Chondrocyte (in vitro differentiated cells): ENCODE measurements around the gene LRIG3. TPM values are rescaled to one million over a fixed set of nuclear protein-coding genes. Genes with fewer than 3 reads are reported as not detected.

Source experiments
- DNase-seq: peaks from one replicate; pipeline ENCODE4 v3.0.0; 2021; ENCODE audit warnings: mixed read lengths, low spot score
- H3K27ac Mint-ChIP-seq: one replicate; pipeline ENCODE4 v1.8.0; 2021; ENCODE audit warnings: mild to moderate bottlenecking, moderate library complexity, mixed read lengths; ENCODE audit not compliant: unreplicated experiment
- H3K27me3 Mint-ChIP-seq: 2 replicates; pipeline ENCODE4 v1.8.0; 2021; ENCODE audit warnings: low read depth, mixed read lengths
- H3K36me3 Mint-ChIP-seq: 2 replicates; pipeline ENCODE4 v1.8.0; 2021; ENCODE audit warnings: low read depth, mixed read lengths
- H3K4me1 Mint-ChIP-seq: 2 replicates; pipeline ENCODE4 v1.8.0; 2021; ENCODE audit warnings: low read depth, mild to moderate bottlenecking, mixed read lengths
- H3K4me3 Mint-ChIP-seq: one replicate; pipeline ENCODE4 v1.8.0; 2021; ENCODE audit warnings: mild to moderate bottlenecking, moderate library complexity, mixed read lengths; ENCODE audit not compliant: unreplicated experiment
- H3K9me3 Mint-ChIP-seq: 2 replicates; pipeline ENCODE4 v1.8.0; 2021; ENCODE audit warnings: low read depth, mixed read lengths
- CTCF ChIP-seq: fragments of 200-600 bp; sonication (generic); IDR thresholded peaks from 2 replicates; pipeline ENCODE4 v1.5.0; 2021; ENCODE audit warnings: antibody characterized with exemption, mild to moderate bottlenecking, moderate library complexity
- total RNA-seq: library from RNA; stranded (reverse); gene quantifications from 3 replicates; pipeline ENCODE4 v1.2.1, GENCODE V29; 2021

LRIG3 gene
- total RNA-seq, 1 donor from 2014 or later: 85.8 TPM

GRCh38 chr12:58886474-58886873, 33.8 kb downstream of the LRIG3 start:
- Mint-ChIP-seq H3K4me3 (no peak overlapping the region), H3K4me1 (peaks cover 80% of the 10 kb centered on the region), H3K27me3 (no peaks in the 10 kb centered on the region), H3K36me3 (peaks cover 58% of the 10 kb centered on the region), H3K9me3 (no peaks in the 10 kb centered on the region), H3K27ac (peak overlapping the region; percentile 74)
- no peak for DNase-seq
- TF ChIP-seq CTCF: no peak

- Mint-ChIP-seq H3K9me3 (no peaks in the 10 kb centered on the region), H3K4me1 (peaks cover 89% of the 10 kb centered on the region), H3K27me3 (no peaks in the 10 kb centered on the region), H3K4me3 (no peak overlapping the region), H3K36me3 (peaks cover 67% of the 10 kb centered on the region), H3K27ac (peak overlapping the region; percentile 75)
- DNase-seq: no peak
- TF ChIP-seq CTCF: no peak
Measured at GRCh38 chr12:58884916-58885315, 35.4 kb downstream of the LRIG3 start.

GRCh38 chr12:58883576-58884334, 36.5 kb downstream of the LRIG3 start:
- no peaks in the 10 kb centered on the region for H3K9me3 Mint-ChIP-seq
- no peak overlapping the region for H3K4me3 Mint-ChIP-seq
- peaks cover 91% of the 10 kb centered on the region for H3K4me1 Mint-ChIP-seq
- no peak for DNase-seq
- peaks cover 64% of the 10 kb centered on the region for H3K36me3 Mint-ChIP-seq
- peak overlapping the region; percentile 91 for H3K27ac Mint-ChIP-seq
- TF ChIP-seq CTCF: no peak
- H3K27me3 Mint-ChIP-seq: no peaks in the 10 kb centered on the region

GRCh38 chr12:58882826-58883225, 37.5 kb downstream of the LRIG3 start:
- no peak for TF ChIP-seq CTCF
- no peaks in the 10 kb centered on the region for H3K9me3 Mint-ChIP-seq
- no peaks in the 10 kb centered on the region for H3K27me3 Mint-ChIP-seq
- DNase-seq: no peak
- H3K36me3 Mint-ChIP-seq: peaks cover 68% of the 10 kb centered on the region
- H3K4me3 Mint-ChIP-seq: no peak overlapping the region
- peak overlapping the region; percentile 91 for H3K27ac Mint-ChIP-seq
- H3K4me1 Mint-ChIP-seq: peaks cover 91% of the 10 kb centered on the region

- Mint-ChIP-seq H3K27me3 (no peaks in the 10 kb centered on the region), H3K36me3 (peaks cover 63% of the 10 kb centered on the region), H3K4me3 (no peak overlapping the region), H3K9me3 (no peaks in the 10 kb centered on the region), H3K4me1 (peaks cover 91% of the 10 kb centered on the region), H3K27ac (peak overlapping the region; percentile 91)
- no peak for TF ChIP-seq CTCF
- no peak for DNase-seq
Measured at GRCh38 chr12:58881816-58882215, 38.5 kb downstream of the LRIG3 start.
